NCI-H69 (cell line): Measurements from ENCODE around the gene TMEM229B.

Experiments
- DNase-seq: peaks from one replicate; lab custom pipeline; 2025; lab: John Stamatoyannopoulos, UW

The TMEM229B gene

GRCh38 chr14:67485501-67486095 is 2.9 kb downstream of the TMEM229B start:
- no peak for DNase-seq

- DNase-seq, result no peak
Measured at GRCh38 chr14:67483579-67484285, 4.8 kb downstream of the TMEM229B start.

GRCh38 chr14:67482231-67483164 is 6.0 kb downstream of the TMEM229B start:
- DNase-seq, result no peak

- DNase-seq, result peak; percentile 75
Measured at GRCh38 chr14:67480011-67480410, 8.5 kb downstream of the TMEM229B start.

- DNase-seq, result no peak
Measured at GRCh38 chr14:67478800-67479084, 9.8 kb downstream of the TMEM229B start.

GRCh38 chr14:67477926-67478799 is 10.4 kb downstream of the TMEM229B start:
- DNase-seq, result no peak

- no peak for DNase-seq
Measured at GRCh38 chr14:67474366-67474765, 14.2 kb downstream of the TMEM229B start.

GRCh38 chr14:67473290-67474082 is 15.0 kb downstream of the TMEM229B start:
- no peak for DNase-seq

GRCh38 chr14:67472726-67473125 is 15.8 kb downstream of the TMEM229B start:
- no peak for DNase-seq

GRCh38 chr14:67469954-67470353 is 18.6 kb downstream of the TMEM229B start:
- DNase-seq, result no peak

- no peak for DNase-seq
Measured at GRCh38 chr14:67468378-67468730, 20.2 kb downstream of the TMEM229B start.

- DNase-seq, result no peak
Measured at GRCh38 chr14:67467134-67467533, 21.4 kb downstream of the TMEM229B start.

GRCh38 chr14:67464879-67465278 is 23.6 kb downstream of the TMEM229B start:
- DNase-seq, result no peak

GRCh38 chr14:67464377-67464776 is 24.1 kb downstream of the TMEM229B start:
- DNase-seq, result no peak

- DNase-seq, result no peak
Measured at GRCh38 chr14:67463900-67464299, 24.6 kb downstream of the TMEM229B start.

GRCh38 chr14:67461996-67462395 is 26.5 kb downstream of the TMEM229B start:
- DNase-seq, result no peak

GRCh38 chr14:67461341-67461985 is 27.1 kb downstream of the TMEM229B start:
- DNase-seq, result no peak

GRCh38 chr14:67459336-67459735 is 29.2 kb downstream of the TMEM229B start:
- DNase-seq, result no peak

- peak; percentile 47 for DNase-seq
Measured at GRCh38 chr14:67457782-67458181, 30.7 kb downstream of the TMEM229B start.

- DNase-seq, result no peak
Measured at GRCh38 chr14:67456732-67457131, 31.8 kb downstream of the TMEM229B start.
